Measurements from ENCODE around the gene PERCC1. TPM values are rescaled to one million over a fixed set of nuclear protein-coding genes. Genes with fewer than 3 reads are reported as not detected.
"Not testable (repeated sequence)": the region's sequence is repeated elsewhere in the genome, so short reads cannot be mapped to it uniquely, and the experiment has no call there.

The PERCC1 gene
- total and polyA plus RNA-seq, 11 donors = 0.11 to 0.60 (median 0.34) TPM; not detected in 6

DNA sequence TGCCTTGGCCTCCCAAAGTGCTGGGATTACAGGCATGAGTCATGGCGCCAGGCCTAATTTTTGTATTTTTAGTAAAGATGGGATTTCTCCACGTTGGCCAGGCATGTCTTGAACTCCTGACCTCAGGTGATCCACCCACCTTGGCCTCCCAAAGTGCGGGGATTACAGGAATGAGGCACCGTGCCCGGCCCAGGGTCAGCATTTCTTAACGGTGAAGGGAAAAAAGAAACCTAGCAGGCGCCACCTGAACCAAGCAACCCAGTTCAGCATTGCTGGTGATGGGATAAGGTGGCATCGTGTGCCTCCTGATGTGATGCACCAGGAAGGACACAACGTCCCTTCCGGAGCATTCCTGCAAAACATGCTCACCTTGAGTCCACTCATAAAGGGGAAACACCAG lies 46.2 kb downstream of the PERCC1 start:
- Histone ChIP-seq H3K4me3 (no peak overlapping the region), H3K4me1 (peaks cover 0 to 31% (median 16%) of the 10 kb centered on the region in 12 donors), H3K27me3 (no peaks in the 10 kb centered on the region), H3K27ac (no peak overlapping the region), H3K36me3 (no peaks in the 10 kb centered on the region), H3K9me3 (no peaks in the 10 kb centered on the region)
- ATAC-seq (no peak), DNase-seq (no peak)
- intact Hi-C loops (cut with DNase I) = loop anchor here in 1 of 10 donors (5.0 kb wide), 1 partner anchor 230 kb away; the partner anchor contains the start of gene MAPK8IP3
- WGBS, 4 donors = 91 to 96% (median 93%) methylated on average over 10 of the region's 10 CpGs
- no peak for TF ChIP-seq CTCF (IDR thresholded peaks at IDR 0.05)
- no peak for TF ChIP-seq POLR2A (IDR thresholded peaks at IDR 0.05)

DNA sequence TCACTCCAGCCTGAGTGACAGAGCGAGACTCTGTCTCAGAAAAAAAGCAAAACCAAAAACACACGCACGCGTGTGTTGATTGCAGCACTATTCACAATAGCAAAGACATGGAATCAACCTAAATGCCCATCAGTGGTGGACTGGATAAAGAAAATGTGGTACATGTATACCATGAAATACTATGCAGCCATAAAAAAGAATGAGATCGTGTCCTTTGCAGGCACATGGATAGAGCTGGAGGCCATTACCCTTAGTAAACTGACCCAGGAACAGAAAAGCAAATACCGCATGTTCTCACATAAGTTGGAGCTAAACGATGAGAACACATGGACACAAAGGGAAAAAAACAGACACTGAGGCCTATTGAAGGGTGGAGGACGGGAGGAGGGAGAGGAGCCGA lies 48.1 kb downstream of the PERCC1 start:
- H3K9me3 ChIP-seq, H3K36me3 ChIP-seq, H3K27ac ChIP-seq, H3K27me3 ChIP-seq, DNase-seq, H3K4me3 ChIP-seq, ATAC-seq: not testable (repeated sequence)
- 94 to 97% (median 96%) methylated on average over 9 of the region's 9 CpGs for WGBS, 4 donors
- intact Hi-C loops (cut with DNase I) = loop anchor here in 1 of 10 donors (5.0 kb wide), 1 partner anchor 228 kb away; the partner anchor contains the start of gene MAPK8IP3
- peaks cover 0 to 16% (median 9%) of the 10 kb centered on the region in 12 donors for H3K4me1 ChIP-seq

GRCh38 chr16:1481906-1482835 lies 51.3 kb downstream of the PERCC1 start:
- TF ChIP-seq CTCF (IDR thresholded peaks at IDR 0.05) = no peak
- TF ChIP-seq POLR2A (IDR thresholded peaks at IDR 0.05) = no peak
- intact Hi-C loops (cut with DNase I) = no loop called here
- WGBS, 4 donors = 80 to 84% (median 83%) methylated on average over 21 to 28 of the region's 28 CpGs
- Histone ChIP-seq H3K27ac (no peak overlapping the region), H3K9me3 (no peaks in the 10 kb centered on the region), H3K4me1 (peaks cover 0 to 6% (median 0%) of the 10 kb centered on the region in 12 donors), H3K36me3 (no peaks in the 10 kb centered on the region), H3K4me3 (no peak overlapping the region), H3K27me3 (no peaks in the 10 kb centered on the region)
- no peak for DNase-seq
- no peak for ATAC-seq

Other genes with a start within 250 kb of the PERCC1 start
- gene TPSG1, start 205.8 kb upstream of the PERCC1 start, total RNA-seq = not detected
- gene TPSG1, start 205.8 kb upstream of the PERCC1 start, polyA plus RNA-seq = not detected
- 10 to 100 TPM in 1 of 9 donors, 1 to 10 TPM in 7, not detected in 1; 2.1 to 18.1 (median 2.3) TPM for gene TPSB2, start 200.9 kb upstream of the PERCC1 start, total RNA-seq
- gene TPSB2, start 200.9 kb upstream of the PERCC1 start, polyA plus RNA-seq = 1 to 10 TPM; 2.0 to 4.3 TPM
- gene TPSAB1, start 190.4 kb upstream of the PERCC1 start, total RNA-seq = 10 to 100 TPM in 1 of 9 donors, 1 to 10 TPM in 7, not detected in 1; 1.1 to 14.3 (median 3.5) TPM
- gene TPSAB1, start 190.4 kb upstream of the PERCC1 start, polyA plus RNA-seq = 1 to 10 TPM; 1.1 to 3.7 TPM
- under 1 TPM in 1 of 9 donors, not detected in 8; 0.38 TPM for gene TPSD1, start 175.0 kb upstream of the PERCC1 start, total RNA-seq
- gene TPSD1, start 175.0 kb upstream of the PERCC1 start, polyA plus RNA-seq = under 1 TPM in 1 of 2 donors, not detected in 1; 0.17 TPM
- gene UBE2I, start 121.4 kb upstream of the PERCC1 start, total RNA-seq = 100 to 1,000 TPM in 2 of 9 donors, 10 to 100 TPM in 7; 59.3 to 105 (median 85.9) TPM
- 10 to 100 TPM; 67.2 to 73.4 TPM for gene UBE2I, start 121.4 kb upstream of the PERCC1 start, polyA plus RNA-seq
- 1 to 10 TPM in 8 of 9 donors, under 1 TPM in 1; 0.88 to 4.0 (median 2.6) TPM for gene BAIAP3, start 97.4 kb upstream of the PERCC1 start, total RNA-seq
- gene BAIAP3, start 97.4 kb upstream of the PERCC1 start, polyA plus RNA-seq = 1 to 10 TPM; 1.7 to 2.6 TPM
- 100 to 1,000 TPM in 1 of 9 donors, 10 to 100 TPM in 8; 46.3 to 108 (median 58.9) TPM for gene TSR3, start 79.2 kb upstream of the PERCC1 start, total RNA-seq
- 10 to 100 TPM; 60.0 to 75.4 TPM for gene TSR3, start 79.2 kb upstream of the PERCC1 start, polyA plus RNA-seq
- 10 to 100 TPM; 25.4 to 54.2 (median 31.0) TPM for gene GNPTG, start 79.1 kb upstream of the PERCC1 start, total RNA-seq
- 10 to 100 TPM; 31.9 to 45.0 TPM for gene GNPTG, start 79.1 kb upstream of the PERCC1 start, polyA plus RNA-seq
- gene UNKL, start 16.4 kb upstream of the PERCC1 start, total RNA-seq = 10 to 100 TPM in 4 of 9 donors, 1 to 10 TPM in 5; 4.3 to 18.3 (median 9.4) TPM
- 1 to 10 TPM; 6.2 to 6.3 TPM for gene UNKL, start 16.4 kb upstream of the PERCC1 start, polyA plus RNA-seq
- gene UQCC4, start 10.3 kb upstream of the PERCC1 start, total RNA-seq = 10 to 100 TPM in 7 of 9 donors, 1 to 10 TPM in 2; 8.9 to 21.3 (median 11.9) TPM
- gene UQCC4, start 10.3 kb upstream of the PERCC1 start, polyA plus RNA-seq = 10 to 100 TPM; 10.9 to 34.2 TPM
- 1 to 10 TPM in 2 of 9 donors, under 1 TPM in 5, not detected in 2; 0.31 to 1.5 (median 0.92) TPM for gene CCDC154, start 13.5 kb downstream of the PERCC1 start, total RNA-seq
- gene CCDC154, start 13.5 kb downstream of the PERCC1 start, polyA plus RNA-seq = under 1 TPM; 0.14 to 0.65 TPM
- gene CLCN7, start 44.0 kb downstream of the PERCC1 start, total RNA-seq = 10 to 100 TPM; 30.3 to 70.8 (median 33.6) TPM
- gene CLCN7, start 44.0 kb downstream of the PERCC1 start, polyA plus RNA-seq = 10 to 100 TPM; 32.7 to 41.5 TPM
- gene PTX4, start 57.9 kb downstream of the PERCC1 start, total RNA-seq = under 1 TPM in 2 of 9 donors, not detected in 7; 0.20 to 0.23 TPM
- under 1 TPM in 1 of 2 donors, not detected in 1; 0.04 TPM for gene PTX4, start 57.9 kb downstream of the PERCC1 start, polyA plus RNA-seq
- 10 to 100 TPM; 11.8 to 29.6 (median 16.7) TPM for gene TELO2, start 62.3 kb downstream of the PERCC1 start, total RNA-seq
- 10 to 100 TPM; 22.7 to 27.0 TPM for gene TELO2, start 62.3 kb downstream of the PERCC1 start, polyA plus RNA-seq
- gene TMEM204, start 102.6 kb downstream of the PERCC1 start, total RNA-seq = 10 to 100 TPM; 14.0 to 64.2 (median 19.5) TPM
- gene TMEM204, start 102.6 kb downstream of the PERCC1 start, polyA plus RNA-seq = 10 to 100 TPM; 29.0 to 37.4 TPM
- 10 to 100 TPM in 1 of 9 donors, 1 to 10 TPM in 8; 6.0 to 10.1 (median 8.0) TPM for gene IFT140, start 181.0 kb downstream of the PERCC1 start, total RNA-seq
- gene IFT140, start 181.0 kb downstream of the PERCC1 start, polyA plus RNA-seq = 10 to 100 TPM in 1 of 2 donors, 1 to 10 TPM in 1; 4.8 to 10.2 TPM
- 10 to 100 TPM in 6 of 9 donors, 1 to 10 TPM in 3; 7.5 to 16.9 (median 10.7) TPM for gene CRAMP1, start 181.3 kb downstream of the PERCC1 start, total RNA-seq
- gene CRAMP1, start 181.3 kb downstream of the PERCC1 start, polyA plus RNA-seq = 1 to 10 TPM; 6.2 to 7.9 TPM
- gene JPT2, start 247.2 kb downstream of the PERCC1 start, total RNA-seq = 10 to 100 TPM; 11.7 to 50.4 (median 34.1) TPM
- gene JPT2, start 247.2 kb downstream of the PERCC1 start, polyA plus RNA-seq = 10 to 100 TPM; 11.0 to 76.1 TPM